Fibroblast of skin of left quadriceps (primary cell): Measurements from ENCODE around the gene ZNF654.
A peak's percentile ranks its signal among the peaks of the same experiment; 100 is the strongest.
"Not testable (repeated sequence)": the region's sequence is repeated elsewhere in the genome, so short reads cannot be mapped to it uniquely, and the experiment has no call there.

ENCODE experiments used
- DNase-seq, 2 experiments: peaks; one replicate each; pipeline ENCODE4 v3.0.0-alpha.2; 2013; ENCODE audit warnings: low read depth in 2 of 2

The ZNF654 gene

DNA sequence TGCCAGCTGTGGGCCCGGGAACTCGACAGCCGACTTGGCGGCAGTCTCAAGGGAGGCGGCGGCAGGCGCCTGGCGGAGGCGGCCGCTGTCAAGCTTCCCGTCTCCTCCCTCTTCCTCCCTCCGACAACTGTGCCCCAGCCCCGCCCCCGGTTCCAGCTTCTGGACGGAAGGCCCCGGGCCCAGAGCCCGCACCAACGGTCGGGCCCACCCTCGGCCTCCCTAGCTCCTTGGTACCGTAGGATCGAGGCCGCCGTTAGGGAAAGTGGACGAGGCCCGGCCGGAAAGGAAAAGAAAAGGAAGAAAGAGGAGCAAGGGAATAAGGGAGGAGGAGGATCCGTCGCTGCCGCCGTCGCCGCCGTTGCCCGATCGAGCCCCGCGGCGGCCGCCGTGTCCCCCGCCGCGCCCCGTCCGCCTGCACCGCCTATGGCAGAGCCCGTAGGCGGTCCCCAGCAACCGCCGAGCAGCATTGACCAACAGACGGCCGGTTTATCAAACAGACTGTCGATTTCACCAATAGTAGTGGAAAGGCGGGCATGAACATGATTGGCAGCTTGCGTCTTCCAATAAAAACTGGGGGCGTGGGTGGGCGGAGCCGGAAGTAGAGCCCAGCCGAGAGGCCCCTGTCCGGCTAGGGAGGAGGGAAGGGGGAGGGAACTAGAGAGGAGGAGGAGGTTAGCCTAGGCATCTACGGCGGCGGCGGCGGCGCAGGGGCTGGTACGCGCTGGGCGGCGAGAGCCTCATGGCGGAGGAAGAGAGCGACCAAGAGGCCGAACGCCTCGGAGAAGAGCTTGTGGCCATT lies at the start of gene ZNF654, which contains the start of gene CGGBP1:
Gene ZNF654 (plus strand): TSS at position 675 of the 799 bp plus-strand sequence. CDS start 65 bp downstream, at position 740.
Gene CGGBP1 (minus strand): TSS at position 425 of the 799 bp plus-strand sequence. CDS start 3,029 bp downstream, outside the sequence.
- peak; percentile 98 to 99 for DNase-seq

DNA sequence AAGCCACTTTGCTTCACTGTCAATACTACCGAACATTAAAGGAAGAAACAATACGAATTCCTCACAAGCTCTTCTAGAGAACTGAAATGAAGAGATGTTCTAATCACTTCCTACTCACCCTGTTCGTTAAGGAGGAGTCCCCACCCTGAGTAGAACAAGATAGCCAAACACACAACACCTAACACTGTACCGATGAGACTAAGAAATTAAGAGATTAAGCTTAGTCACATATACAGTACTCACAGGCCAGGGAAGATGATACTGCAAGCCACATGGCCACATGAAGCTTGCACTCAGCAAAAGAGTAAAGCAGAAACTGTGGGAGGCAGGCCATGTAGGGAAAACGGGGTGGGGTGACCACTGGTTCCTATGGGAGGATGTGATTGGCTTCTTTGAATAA lies 48.2 kb upstream of the ZNF654 start:
- DNase-seq: no peak

DNA sequence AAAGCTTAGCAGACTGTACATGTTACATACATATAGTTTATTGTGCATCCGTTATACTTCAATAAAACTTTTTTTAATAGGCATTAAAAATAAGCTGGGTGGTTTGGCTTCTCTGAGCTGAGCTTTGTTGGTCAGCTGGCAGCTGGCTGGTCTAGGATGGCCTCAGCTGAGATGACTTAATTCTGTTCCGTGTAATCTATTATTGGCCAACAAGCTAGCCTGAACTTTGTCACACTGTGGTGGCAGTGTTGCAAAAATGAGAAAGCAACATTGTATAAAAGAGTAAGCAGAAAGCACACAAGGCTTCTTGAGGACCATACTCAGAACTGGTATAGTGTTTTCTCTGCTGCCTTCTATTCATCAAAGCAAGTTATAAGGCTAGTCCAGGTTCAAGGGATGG lies 45.5 kb upstream of the ZNF654 start:
- no peak for DNase-seq

DNA sequence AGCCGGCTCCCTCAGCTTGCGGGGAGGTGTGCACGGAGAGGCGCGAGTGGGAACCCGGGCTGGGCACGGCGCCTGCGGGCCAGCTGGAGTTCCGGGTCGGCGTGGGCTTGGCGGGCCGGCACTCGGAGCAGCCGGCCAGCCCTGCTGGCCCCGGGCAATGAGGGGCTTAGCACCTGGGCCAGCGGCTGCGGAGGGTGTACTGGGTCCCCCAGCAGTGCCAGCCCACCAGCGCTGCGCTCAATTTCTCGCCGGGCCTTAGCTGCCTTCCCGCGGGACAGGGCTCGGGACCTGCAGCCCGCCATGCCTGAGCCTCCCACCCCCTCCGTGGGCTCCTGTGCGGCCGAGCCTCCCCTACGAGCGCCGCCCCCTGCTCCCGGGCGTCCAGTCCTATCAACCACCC lies 43.4 kb upstream of the ZNF654 start:
- not testable (repeated sequence) for DNase-seq

DNA sequence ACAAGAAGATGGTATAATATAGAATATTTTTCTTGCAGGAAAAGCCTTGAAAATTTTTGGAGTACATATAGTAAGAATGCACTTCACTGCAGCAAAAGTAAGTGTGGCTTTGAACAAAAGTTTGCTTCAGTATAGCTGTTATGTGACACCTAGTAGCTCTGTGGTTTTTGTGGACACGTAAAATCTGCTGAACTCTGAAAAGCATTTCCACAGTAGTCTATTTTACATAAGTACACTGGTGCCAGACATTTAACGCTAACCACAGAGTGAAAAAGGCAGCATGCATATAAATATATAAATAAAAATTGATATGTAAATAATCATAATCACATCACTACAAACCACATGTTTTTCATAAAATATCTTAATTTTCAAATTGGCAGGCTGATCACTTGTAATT lies 40.0 kb upstream of the ZNF654 start:
- DNase-seq: no peak

DNA sequence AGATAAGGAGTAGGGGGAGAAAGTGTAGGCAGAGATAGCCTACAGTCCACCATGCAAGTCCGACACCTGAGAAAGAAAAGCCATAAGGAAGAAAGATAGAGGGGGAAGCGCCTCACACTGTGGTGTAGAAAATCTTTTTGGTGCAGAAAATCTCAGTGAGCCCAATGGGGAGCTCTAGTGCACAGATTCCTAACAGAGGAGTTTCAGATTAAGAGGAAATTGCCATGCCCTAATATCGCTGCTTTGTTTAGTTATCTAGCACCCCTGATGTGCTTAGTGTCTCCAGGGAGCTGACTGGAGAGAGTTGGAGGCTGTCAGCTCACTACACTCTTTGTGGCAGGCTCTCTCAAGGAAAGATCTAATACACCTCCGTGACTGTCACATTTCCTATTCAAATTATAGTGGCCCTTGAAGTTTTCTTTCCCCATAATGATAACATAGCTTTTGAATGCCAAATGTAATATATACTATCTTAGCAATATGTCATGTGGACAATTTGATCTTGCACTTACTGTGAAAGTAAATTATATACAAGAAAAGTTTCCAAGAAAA lies 34.0 kb upstream of the ZNF654 start:
- no peak for DNase-seq

DNA sequence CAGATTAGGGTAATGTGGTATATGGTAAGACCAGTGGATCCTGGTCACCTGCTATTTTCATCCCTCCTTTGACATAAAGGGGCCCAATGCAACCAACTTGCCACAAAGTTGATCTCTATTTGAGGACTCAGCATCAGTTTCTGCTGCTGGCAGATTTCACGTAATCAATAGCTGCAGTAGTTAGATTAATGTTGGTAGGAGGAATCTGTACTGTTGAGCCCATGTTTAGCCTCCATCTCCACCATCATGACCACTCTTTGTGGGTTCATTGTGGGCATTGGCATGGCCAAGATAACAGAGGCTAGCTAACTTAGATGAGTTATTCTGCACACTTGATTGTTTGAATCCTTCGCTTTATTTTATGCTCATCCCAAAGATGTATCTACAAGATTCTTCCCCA lies 30.2 kb upstream of the ZNF654 start:
- no peak for DNase-seq

DNA sequence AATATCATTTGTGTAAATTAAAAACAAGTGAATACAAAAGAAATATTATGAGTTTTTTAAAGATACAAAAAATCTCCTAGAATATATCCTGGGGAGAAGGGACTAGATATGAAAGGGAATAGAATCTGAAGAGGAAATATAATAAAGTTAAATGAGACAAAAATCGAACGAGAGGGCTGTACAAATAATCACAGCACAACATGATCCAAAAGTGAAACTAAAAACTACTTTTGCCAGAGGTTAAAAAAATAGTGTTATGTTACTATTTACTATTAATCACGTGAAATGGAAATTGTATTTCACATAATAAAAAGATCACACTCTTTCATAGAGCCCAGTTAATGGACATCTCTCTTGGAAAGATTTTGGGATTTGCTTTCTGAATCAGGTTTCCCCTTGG lies 28.8 kb upstream of the ZNF654 start:
- DNase-seq: no peak

DNA sequence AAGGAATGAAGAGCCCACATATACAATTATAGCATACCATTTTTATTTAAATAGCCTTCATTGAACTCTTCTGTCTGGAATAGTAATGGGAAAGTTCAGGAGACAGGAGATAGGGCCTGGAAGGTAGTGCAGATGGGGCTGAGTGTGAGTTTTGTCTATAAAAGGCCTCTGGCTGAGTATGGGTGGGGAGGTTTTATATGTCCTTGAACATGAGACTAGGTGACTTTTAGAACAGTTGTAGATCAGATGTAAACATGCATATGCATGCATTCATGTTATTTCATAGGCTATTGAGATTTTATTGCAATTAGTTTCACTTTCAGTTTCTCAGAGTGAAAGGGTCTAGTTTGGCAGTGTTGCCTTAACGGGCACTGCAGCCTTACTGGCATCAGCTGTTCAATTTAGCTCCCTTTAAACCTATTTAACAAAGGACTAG lies 27.4 kb upstream of the ZNF654 start:
- DNase-seq: no peak

DNA sequence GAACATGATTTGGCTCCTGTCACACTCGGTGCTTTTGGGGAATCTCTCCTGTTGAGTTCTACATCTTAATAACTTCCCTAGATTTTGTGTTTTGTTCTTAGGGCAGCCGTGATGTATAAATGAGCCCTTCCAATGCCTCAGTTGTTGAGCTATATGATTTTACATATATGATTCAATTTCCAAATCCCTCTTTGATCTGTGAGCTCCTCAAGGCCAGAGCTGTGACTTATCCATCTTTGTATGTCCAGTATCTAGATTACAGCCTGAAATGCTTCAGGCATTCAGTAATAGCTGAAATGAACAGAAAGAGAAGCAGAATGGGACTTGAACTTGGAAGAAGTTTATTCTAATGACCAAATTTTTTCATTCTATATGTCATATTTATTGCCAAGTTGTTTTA lies 26.8 kb upstream of the ZNF654 start:
- no peak for DNase-seq

DNA sequence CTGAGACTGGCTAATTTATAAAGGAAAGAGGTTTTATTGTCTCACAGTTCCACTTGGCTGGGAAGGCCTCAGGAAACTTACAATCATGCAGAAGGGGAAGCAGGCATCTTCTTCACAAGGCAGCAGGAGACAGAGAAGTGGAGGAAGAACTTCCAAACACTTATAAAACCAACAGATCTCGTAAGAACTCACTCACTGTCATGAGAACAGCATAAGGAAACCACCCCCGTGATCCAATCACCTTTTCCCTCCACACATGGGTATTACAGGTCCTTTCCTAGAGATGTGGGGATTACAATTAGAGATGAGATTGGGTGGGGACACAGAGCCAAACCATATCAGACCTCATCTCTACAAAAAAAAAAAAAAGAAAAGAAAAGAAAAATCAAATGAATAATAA lies 26.0 kb upstream of the ZNF654 start:
- no peak for DNase-seq

DNA sequence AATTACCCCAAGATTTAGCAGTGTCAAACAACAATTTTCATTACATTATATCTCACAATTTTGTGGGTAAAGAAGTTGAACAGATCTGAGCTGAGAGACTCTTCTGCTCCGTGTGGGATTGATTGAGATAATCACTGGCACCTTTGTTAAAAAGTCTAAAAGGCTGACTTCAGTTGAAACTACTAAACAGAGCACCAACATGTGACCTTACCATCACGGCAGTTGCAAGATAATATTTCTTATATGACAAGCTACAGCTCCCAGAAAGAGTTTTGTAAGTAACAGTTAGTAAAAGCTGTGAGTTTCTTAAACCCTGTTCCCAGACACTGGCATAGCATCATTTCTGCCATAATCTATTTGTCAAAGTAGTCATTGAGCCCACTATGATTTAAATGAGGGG lies 25.2 kb upstream of the ZNF654 start:
- no peak for DNase-seq

DNA sequence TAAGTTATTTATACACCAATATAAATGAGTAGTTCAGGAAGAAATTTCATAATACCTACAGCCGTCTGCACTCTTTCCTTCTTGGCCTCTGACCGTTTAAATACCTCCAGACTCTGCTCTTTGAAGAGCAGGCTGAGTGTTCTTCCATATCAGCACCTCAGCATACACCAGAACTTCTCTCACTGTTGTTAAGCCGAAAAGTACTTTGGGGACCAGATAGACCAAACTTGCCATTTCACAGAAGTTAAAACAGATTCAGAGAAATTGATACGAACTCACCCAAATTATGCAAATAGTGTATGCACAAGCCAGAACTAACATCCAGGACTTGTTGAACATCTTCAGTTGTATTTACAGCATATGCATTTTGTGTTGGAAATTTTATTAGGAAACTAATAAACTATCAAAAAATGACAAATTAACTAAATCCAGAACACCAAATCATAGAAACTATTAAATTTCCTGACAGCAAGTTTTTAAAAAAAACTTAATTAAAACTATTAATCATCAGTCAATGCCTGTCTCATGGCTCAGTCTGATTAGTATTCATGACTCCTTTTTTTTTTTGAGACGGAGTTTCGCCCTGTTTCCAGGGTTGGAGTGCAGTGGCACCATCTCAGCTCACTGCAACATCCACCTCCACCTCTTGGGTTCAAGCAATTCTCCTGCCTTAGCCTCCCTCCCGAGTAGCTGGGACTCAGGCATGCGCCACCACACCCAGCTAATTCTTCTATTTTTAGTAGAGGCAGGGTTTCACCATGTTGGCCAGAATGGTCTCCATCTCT lies 24.4 kb upstream of the ZNF654 start:
- no peak for DNase-seq

DNA sequence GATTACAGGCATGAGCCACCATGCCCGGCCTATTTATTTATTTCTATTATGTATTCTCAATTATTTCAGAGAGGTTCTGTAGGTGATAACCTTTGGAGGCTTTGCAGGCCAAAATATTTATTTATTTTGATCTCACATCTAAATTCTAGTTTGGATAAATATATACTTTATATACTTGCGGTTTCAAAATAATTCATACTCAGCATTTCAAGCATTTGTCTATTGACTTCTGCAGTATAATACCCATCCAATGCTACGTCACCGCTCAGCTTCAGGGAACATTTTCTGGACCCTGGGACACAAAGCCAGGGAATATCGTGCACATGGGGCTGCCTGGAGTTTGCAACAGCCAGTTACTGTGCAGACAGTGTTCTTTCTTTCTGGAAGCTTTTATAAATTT lies 22.8 kb upstream of the ZNF654 start:
- DNase-seq: no peak

DNA sequence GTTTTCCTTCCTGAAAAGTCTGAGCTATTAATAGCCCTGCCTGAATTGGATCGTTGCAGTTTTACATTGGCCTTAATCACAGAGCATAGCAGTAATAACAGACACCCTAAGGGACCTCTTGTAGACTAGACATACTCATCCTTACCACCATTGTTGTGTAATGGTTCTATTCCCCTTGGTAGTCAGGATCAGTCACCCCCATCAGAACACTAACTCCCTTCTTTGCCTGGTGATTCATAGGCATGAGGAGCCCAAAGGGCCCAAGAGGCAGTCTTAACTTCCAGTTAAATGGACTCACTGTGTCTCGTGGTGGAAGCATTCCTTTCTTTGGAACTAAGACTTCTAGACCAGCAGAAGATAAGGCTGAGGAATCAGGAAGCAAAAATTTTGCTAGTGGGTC lies 20.5 kb upstream of the ZNF654 start:
- peak in 1 of 2 experiments; percentile 18 for DNase-seq

DNA sequence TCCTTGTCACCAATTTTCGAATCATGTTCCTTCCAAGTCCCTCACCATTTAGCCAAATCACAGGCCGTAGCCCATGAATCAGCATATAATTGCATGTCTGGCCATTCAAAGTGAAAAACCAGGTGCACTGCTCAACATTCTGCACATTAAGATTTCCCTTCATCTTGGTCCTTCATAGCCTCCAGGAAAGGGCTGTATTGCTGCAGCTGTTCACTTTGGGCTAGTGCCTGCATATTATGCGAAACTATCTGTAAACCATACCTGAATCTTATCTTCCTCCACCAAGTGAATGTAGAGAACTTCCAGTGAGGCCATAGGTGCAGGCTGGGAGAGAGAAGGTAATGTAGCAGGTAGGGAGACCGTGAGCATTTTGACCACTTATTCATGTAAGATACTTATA lies 18.5 kb upstream of the ZNF654 start:
- no peak for DNase-seq

DNA sequence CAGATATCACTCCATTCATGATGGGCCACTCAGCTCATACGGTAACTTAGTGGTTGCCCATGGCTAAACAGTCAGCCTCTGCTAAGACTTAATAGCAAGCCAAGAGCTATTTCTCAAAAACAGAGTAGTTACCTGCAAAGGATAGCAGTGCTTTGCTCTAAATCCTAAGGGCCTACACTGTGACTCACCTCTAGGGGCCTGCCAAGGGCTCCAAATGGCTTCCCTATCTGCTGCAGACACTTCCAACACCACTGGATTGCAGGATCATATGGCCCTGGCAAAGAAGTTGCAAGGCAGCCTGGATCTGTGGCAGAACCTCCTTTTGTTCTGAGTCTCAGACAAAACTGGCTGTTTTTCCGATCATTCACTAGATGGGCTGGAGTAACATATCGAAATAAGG lies 18.1 kb upstream of the ZNF654 start:
- DNase-seq: no peak

DNA sequence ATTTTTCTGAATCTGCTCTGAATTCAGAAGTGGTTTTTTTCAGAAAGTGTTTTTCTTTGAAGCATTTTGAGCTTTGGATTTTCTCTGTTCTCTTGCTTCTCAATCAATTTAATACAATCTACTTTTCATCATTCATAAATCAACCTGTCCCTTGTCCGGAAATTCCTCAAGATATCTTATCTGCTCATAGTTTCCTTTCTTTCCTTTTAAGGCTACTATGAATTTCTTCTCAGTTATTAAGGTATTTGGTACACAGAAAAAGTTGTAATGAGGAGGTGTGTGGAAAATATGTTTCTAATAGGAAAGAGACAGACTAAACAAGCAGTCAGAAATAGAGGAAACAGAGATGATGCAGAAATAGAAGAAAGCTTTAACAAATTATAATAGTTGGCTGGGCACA lies 14.6 kb upstream of the ZNF654 start:
- no peak for DNase-seq

DNA sequence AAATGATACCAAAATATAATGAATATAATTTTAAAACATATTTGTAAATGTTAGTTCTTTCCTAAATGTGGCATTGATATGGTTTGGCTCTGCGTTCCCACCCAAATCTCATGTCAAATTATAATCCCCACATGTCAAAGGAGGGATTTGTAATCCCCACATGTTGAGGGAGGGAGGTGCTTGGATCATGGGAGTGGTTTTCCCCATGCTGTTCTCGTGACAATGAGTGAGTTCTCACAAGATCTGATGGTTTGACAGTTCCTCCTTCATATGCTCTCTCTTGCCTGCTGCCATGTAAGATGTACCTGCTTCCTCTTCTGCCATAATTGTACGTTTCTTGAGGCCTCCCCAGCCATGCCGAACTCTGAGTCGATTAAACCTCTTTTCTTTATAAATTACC lies 12.3 kb upstream of the ZNF654 start:
- no peak for DNase-seq

DNA sequence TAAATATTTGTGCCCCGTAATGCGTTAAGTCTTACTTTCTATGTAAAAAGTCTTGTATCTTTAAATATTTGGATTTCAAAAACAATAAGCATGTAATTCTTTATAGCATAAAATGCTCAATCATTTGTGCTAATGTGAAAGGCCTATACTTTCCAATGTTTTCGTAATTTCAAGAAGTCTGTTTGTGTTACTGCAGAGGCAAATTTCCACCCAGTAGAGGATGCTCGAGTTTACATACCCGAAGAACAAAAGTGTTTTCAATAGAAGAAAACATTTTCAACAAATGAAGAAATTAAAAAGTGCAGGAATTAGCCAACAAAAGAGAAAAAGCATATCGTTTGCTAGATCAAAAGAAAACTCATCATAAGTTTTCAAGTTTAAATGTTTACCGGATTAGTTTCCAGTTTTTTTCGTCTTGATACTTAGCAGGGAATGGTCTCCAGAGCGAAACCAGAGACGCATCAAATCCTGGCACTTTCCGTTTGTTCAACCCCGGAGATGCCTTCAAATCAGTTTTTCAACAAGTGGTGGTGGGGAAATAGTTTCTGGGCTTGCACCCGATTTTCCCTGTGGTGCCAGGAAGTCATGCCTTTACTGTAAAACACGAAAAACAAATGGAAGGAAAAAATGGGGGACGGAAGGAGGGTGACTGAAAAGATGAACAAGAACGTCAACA lies 1.3 kb upstream of the ZNF654 start:
- no peak for DNase-seq

DNA sequence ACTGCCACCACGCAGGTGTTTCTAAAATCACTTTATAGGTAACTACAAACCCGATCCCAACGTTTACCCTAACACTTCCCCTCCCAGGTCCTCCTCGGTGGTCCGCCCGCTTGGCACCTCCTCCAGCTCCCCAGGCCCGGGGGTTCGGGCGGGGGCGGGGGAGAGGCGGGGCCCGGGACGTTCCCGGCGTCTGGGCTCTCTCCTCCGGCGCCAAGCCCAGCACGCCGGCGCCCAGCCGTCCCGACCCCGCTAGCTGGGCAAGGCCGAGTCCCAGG lies 812 bp upstream of the ZNF654 start:
- no peak for DNase-seq

DNA sequence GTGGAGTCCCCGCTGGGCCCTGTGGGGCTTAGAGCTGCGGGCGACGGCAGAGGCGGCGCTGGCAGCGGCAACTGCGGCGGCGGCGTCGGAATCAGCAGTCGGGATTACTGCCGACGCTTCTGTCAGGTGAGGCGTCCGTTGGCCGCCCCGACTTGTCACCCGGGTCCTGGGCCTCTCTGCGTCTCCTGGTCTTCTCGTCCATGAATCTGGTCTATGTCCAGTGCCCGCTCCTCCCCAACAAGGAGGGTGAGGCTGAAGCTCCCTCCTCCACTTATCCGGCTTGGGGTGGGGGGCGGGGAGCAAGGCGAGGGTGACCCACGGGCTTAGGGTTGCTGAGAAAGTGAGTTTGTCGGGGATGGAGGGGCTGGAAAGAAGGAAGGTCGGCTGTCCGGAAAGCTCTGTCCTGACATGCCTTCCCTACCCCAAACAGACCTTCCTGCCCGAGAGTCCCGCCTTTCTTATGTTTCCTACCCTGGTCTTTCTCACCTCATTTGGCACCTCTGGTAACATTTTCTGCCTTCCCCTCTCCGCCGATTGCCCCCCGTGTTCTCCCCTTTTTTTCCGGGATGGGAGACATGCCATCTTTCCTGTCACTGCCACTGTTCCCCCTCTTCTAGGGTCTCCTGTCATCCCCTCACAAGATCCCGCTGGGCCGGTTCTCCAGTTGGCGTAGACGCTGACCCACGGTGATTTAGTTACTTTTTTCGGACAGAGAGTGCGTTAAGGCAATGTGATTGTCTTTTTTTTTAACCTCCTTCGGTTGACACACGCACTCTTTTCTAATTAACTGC lies 520 bp downstream of the ZNF654 start:
- no peak for DNase-seq
